Uterus (tissue), 2 donors: ENCODE data around the gene SMNDC1.

Source experiments
- CTCF ChIP-seq, 4 experiments: fragments of 200-600 bp in 2 of 4; fragments of 450-650 bp in 2 of 4; sonication (generic) in 2 of 4; IDR thresholded peaks; one replicate each; pipeline ENCODE4 v1.5.1; 2016 to 2019; ENCODE audit warnings: antibody characterized with exemption in 4 of 4, mild to moderate bottlenecking in 2 of 4, moderate library complexity in 1 of 4
- POLR2A ChIP-seq, 2 donors: fragments of 450-650 bp; IDR thresholded peaks; one replicate each; pipeline ENCODE4 v1.6.1; 2016; ENCODE audit warnings: antibody characterized with exemption in 2 of 2, mild to moderate bottlenecking in 1 of 2, moderate library complexity in 1 of 2

- TF ChIP-seq CTCF (IDR thresholded peaks at IDR 0.05) (no peak), POLR2A (IDR thresholded peaks at IDR 0.05) (no peak)
Observed at GRCh38 chr10:110260746-110261477, 43.8 kb downstream of the SMNDC1 start.
